Stomach (tissue), 9 donors: ENCODE measurements around the gene PLXNA1. TPM values are rescaled to one million over a fixed set of nuclear protein-coding genes. Genes with fewer than 3 reads are reported as not detected.

Source experiments
- DNase-seq, 2 donors: peaks; one replicate each; pipeline versions ENCODE4 v3.0.0 to v3.0.0-alpha.2; 2013 to 2019
- H3K27ac ChIP-seq, 5 donors: fragments of 200-600 bp in 4 of 5; sonication (generic) in 4 of 5; one replicate each; pipeline ENCODE4 v1.5.1; 2013 to 2019; ENCODE audit warnings: mild to moderate bottlenecking in 1 of 5, moderate library complexity in 1 of 5
- H3K27me3 ChIP-seq, 3 donors: fragments of 200-600 bp; sonication (generic); one replicate each; pipeline ENCODE4 v1.5.1; 2017 to 2019; ENCODE audit warnings: mixed run types in 1 of 3
- H3K36me3 ChIP-seq, 4 donors: fragments of 200-600 bp; sonication (generic); 1 replicate in 3 of 4; 2 replicates in 1 of 4; pipeline ENCODE4 v1.5.1; 2016 to 2019
- H3K4me1 ChIP-seq, 4 donors: fragments of 200-600 bp; sonication (generic); one replicate each; pipeline ENCODE4 v1.5.1; 2016 to 2019
- H3K4me3 ChIP-seq, 4 donors: fragments of 200-600 bp; sonication (generic) in 3 of 4; one replicate each; pipeline ENCODE4 v1.5.1; 2016 to 2019; ENCODE audit warnings: mild to moderate bottlenecking in 1 of 4
- H3K9me3 ChIP-seq, 4 donors: fragments of 200-600 bp; sonication (generic); one replicate each; pipeline ENCODE4 v1.5.1; 2016 to 2019
- EP300 ChIP-seq: sonication (generic); formaldehyde crosslinking; IDR thresholded peaks from one replicate; pipeline ENCODE4 v1.6.1; 2017; ENCODE audit warnings: antibody characterized with exemption
- POLR2A ChIP-seq, 4 donors: fragments of 450-650 bp; IDR thresholded peaks; one replicate each; pipeline ENCODE4 v1.6.1; 2016; ENCODE audit warnings: antibody characterized with exemption in 4 of 4, control low read depth in 2 of 4, mild to moderate bottlenecking in 1 of 4, moderate library complexity in 1 of 4
- POLR2AphosphoS5 ChIP-seq, 3 donors: sonication (generic); formaldehyde crosslinking; IDR thresholded peaks; one replicate each; pipeline ENCODE4 v1.6.1; 2016; ENCODE audit warnings: antibody characterized with exemption in 3 of 3
- WGBS, 5 donors: extraction: QIAGEN DNeasy Blood & Tissue Kit in 3 of 5; methylation state at CpG; one replicate each; pipeline versions ENCODE4 v1.1.5 to v1.1.7; 2013 to 2018; 5-methylcytosine and 5-hydroxymethylcytosine counted together
- intact Hi-C: fragments of 100-400 bp; cut with DNase I; formaldehyde crosslinking; loops from one replicate; pipeline ENCODE4 v1.15.1; 2023; ENCODE audit warnings: low total_unique reads
- polyA plus RNA-seq, 3 donors: library from polyadenylated mRNA; stranded (reverse); fragments of 200-250 nt; gene quantifications; one replicate each; pipeline ENCODE4 v1.2.3, GENCODE V29; 2013
- total RNA-seq, 5 donors: library from RNA; depleted of rRNA; stranded (reverse); fragments of >200 nt; gene quantifications; one replicate each; pipeline versions ENCODE4 v1.1.0 to v1.2.3, GENCODE V29; 2014 to 2016
- TF ChIP-seq, protein P1 (sequence below), 7 experiments: fragments of 450-650 bp in 4 of 7; fragments of 200-600 bp in 3 of 7; sonication (generic) in 3 of 7; IDR thresholded peaks; one replicate each; pipeline ENCODE4 v1.5.1; 2016 to 2019; ENCODE audit warnings: antibody characterized with exemption in 7 of 7, control low read depth in 2 of 7, mild to moderate bottlenecking in 1 of 7
- donor health status: healthy with polysubstance abuse.
- donor health status: Bipolar disorder and iron deficiency.
- donor health status: healthy.

The PLXNA1 gene
- total and polyA plus RNA-seq, 8 donors = 0.92 to 54.7 (median 13.9) TPM

GRCh38 chr3:126956361-126956760 is 26.6 kb upstream of the PLXNA1 start:
- Histone ChIP-seq H3K9me3 (no peaks in the 10 kb centered on the region), H3K27ac (no peak overlapping the region), H3K36me3 (no peaks in the 10 kb centered on the region), H3K4me3 (no peak overlapping the region), H3K27me3 (no peaks in the 10 kb centered on the region), H3K4me1 (peaks cover 0 to 14% (median 8%) of the 10 kb centered on the region in 4 donors)
- DNase-seq = no peak
- 35 to 65% (median 41%) methylated on average over 8 of the region's 8 CpGs for WGBS, 5 donors
- no peak for TF ChIP-seq POLR2A (IDR thresholded peaks at IDR 0.05)
- TF ChIP-seq POLR2AphosphoS5 (IDR thresholded peaks at IDR 0.05) = no peak
- no peak for TF ChIP-seq EP300
- TF ChIP-seq, protein P1, sequence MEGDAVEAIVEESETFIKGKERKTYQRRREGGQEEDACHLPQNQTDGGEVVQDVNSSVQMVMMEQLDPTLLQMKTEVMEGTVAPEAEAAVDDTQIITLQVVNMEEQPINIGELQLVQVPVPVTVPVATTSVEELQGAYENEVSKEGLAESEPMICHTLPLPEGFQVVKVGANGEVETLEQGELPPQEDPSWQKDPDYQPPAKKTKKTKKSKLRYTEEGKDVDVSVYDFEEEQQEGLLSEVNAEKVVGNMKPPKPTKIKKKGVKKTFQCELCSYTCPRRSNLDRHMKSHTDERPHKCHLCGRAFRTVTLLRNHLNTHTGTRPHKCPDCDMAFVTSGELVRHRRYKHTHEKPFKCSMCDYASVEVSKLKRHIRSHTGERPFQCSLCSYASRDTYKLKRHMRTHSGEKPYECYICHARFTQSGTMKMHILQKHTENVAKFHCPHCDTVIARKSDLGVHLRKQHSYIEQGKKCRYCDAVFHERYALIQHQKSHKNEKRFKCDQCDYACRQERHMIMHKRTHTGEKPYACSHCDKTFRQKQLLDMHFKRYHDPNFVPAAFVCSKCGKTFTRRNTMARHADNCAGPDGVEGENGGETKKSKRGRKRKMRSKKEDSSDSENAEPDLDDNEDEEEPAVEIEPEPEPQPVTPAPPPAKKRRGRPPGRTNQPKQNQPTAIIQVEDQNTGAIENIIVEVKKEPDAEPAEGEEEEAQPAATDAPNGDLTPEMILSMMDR (IDR thresholded peaks at IDR 0.05) = no peak
- intact Hi-C loops = no loop called here

DNA sequence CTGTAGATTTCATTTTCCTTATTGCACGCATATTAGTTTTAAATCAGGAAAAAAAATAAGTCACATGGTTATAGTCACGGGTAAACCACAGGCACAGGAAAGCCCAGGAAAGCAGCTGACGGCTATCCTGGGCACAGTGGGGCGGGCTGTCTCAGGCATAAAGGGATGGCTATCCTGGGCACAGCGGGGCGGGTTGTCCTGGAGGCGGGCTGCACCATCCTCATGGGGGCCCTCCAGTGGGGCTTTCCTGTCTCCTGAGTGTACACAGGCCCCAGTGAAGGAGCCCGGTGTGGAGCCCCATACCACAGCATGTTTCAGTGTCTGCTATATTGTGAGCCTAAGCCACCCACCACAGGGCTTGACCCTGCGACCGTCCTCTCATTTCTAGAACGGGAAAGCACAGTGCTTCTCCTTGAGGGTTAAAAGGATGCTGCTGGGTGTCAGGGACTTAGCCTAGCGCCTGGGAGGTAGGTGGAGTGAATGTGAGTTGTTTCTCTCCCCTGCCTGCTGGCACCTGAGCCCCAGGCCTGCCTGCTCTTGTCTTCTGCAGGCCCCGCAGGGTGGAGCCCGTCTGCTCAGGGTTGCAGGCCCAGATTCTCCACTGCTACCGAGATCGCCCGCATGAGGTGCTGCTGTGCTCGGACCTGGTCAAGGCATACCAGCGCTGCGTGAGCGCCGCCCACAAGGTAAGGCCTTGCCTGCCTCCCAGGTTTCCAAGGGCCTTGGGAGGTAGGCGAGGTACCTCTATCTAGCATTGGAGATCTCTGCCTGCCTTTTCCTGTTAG is 25.9 kb upstream of the PLXNA1 start:
- no peaks in the 10 kb centered on the region for H3K27me3 ChIP-seq
- no peak overlapping the region for H3K4me3 ChIP-seq
- peaks cover 0 to 21% (median 9%) of the 10 kb centered on the region in 4 donors for H3K4me1 ChIP-seq
- no peaks in the 10 kb centered on the region for H3K36me3 ChIP-seq
- intact Hi-C loops = no loop called here
- 86 to 91% (median 87%) methylated on average over 21 to 23 of the region's 23 CpGs for WGBS, 5 donors
- DNase-seq = no peak
- no peaks in the 10 kb centered on the region for H3K9me3 ChIP-seq
- no peak overlapping the region for H3K27ac ChIP-seq
- TF ChIP-seq POLR2A (IDR thresholded peaks at IDR 0.05) (no peak), EP300 (no peak), POLR2AphosphoS5 (IDR thresholded peaks at IDR 0.05) (no peak)
- TF ChIP-seq, protein P1 (IDR thresholded peaks at IDR 0.05) = no peak

GRCh38 chr3:126957776-126958637 is 24.9 kb upstream of the PLXNA1 start:
- intact Hi-C loops = no loop called here
- no peak overlapping the region for H3K27ac ChIP-seq
- no peak overlapping the region for H3K4me3 ChIP-seq
- no peaks in the 10 kb centered on the region for H3K27me3 ChIP-seq
- TF ChIP-seq POLR2AphosphoS5 (IDR thresholded peaks at IDR 0.05) (no peak), EP300 (no peak), POLR2A (IDR thresholded peaks at IDR 0.05) (no peak)
- TF ChIP-seq, protein P1 (IDR thresholded peaks at IDR 0.05) = no peak
- WGBS, 5 donors = 95 to 97% (median 96%) methylated on average over 13 to 14 of the region's 14 CpGs
- no peak for DNase-seq
- H3K4me1 ChIP-seq = peaks cover 0 to 24% (median 9%) of the 10 kb centered on the region in 4 donors
- no peaks in the 10 kb centered on the region for H3K36me3 ChIP-seq
- H3K9me3 ChIP-seq = no peaks in the 10 kb centered on the region

GRCh38 chr3:126958638-126959085 is 24.3 kb upstream of the PLXNA1 start:
- no peak overlapping the region for H3K4me3 ChIP-seq
- no peaks in the 10 kb centered on the region for H3K9me3 ChIP-seq
- H3K36me3 ChIP-seq = no peaks in the 10 kb centered on the region
- TF ChIP-seq POLR2A (IDR thresholded peaks at IDR 0.05) (no peak), POLR2AphosphoS5 (IDR thresholded peaks at IDR 0.05) (no peak), EP300 (no peak)
- TF ChIP-seq, protein P1 (IDR thresholded peaks at IDR 0.05) = no peak
- intact Hi-C loops = no loop called here
- no peak overlapping the region for H3K27ac ChIP-seq
- no peaks in the 10 kb centered on the region for H3K27me3 ChIP-seq
- DNase-seq = no peak
- 82 to 92% (median 89%) methylated on average over 10 of the region's 10 CpGs for WGBS, 5 donors
- H3K4me1 ChIP-seq = peaks cover 0 to 24% (median 9%) of the 10 kb centered on the region in 4 donors
